Measurements from ENCODE around the gene PXDN.

PXDN gene

GRCh38 chr2:1663621-1664020, 80.7 kb downstream of the PXDN start:
- DNase-seq (ENCODE audit: low read depth, low spot score), result no peak

GRCh38 chr2:1662606-1663180, 81.6 kb downstream of the PXDN start:
- DNase-seq (ENCODE audit: low read depth, low spot score), result no peak

- no peak for DNase-seq (ENCODE audit: low read depth, low spot score)
Measured at GRCh38 chr2:1661891-1662605, 82.3 kb downstream of the PXDN start.

GRCh38 chr2:1660656-1661640, 83.4 kb downstream of the PXDN start:
- DNase-seq (ENCODE audit: low read depth, low spot score), result no peak

GRCh38 chr2:1659951-1660565, 84.3 kb downstream of the PXDN start:
- no peak for DNase-seq (ENCODE audit: low read depth, low spot score)

GRCh38 chr2:1658394-1659151, 85.7 kb downstream of the PXDN start:
- no peak for DNase-seq (ENCODE audit: low read depth, low spot score)

- DNase-seq (ENCODE audit: low read depth, low spot score), result peak; percentile 52
Measured at GRCh38 chr2:1656961-1657841, 87.1 kb downstream of the PXDN start.

- DNase-seq (ENCODE audit: low read depth, low spot score), result peak; percentile 71
Measured at GRCh38 chr2:1656326-1656960, 87.9 kb downstream of the PXDN start.

- DNase-seq (ENCODE audit: low read depth, low spot score), result no peak
Measured at GRCh38 chr2:1655461-1655860, 88.9 kb downstream of the PXDN start.

- no peak for DNase-seq (ENCODE audit: low read depth, low spot score)
Measured at GRCh38 chr2:1654696-1655374, 89.5 kb downstream of the PXDN start.

- DNase-seq (ENCODE audit: low read depth, low spot score), result no peak
Measured at GRCh38 chr2:1653956-1654695, 90.2 kb downstream of the PXDN start.

GRCh38 chr2:1652034-1652790, 92.1 kb downstream of the PXDN start:
- DNase-seq (ENCODE audit: low read depth, low spot score), result no peak

GRCh38 chr2:1651121-1652033, 92.9 kb downstream of the PXDN start:
- no peak for DNase-seq (ENCODE audit: low read depth, low spot score)

- DNase-seq (ENCODE audit: low read depth, low spot score), result no peak
Measured at GRCh38 chr2:1650085-1650872, 94.0 kb downstream of the PXDN start.
